Bronchial epithelial cell (primary cell): ENCODE results near the gene AFDN. TPM values are rescaled to one million over a fixed set of nuclear protein-coding genes. Genes with fewer than 3 reads are reported as not detected.

Source experiments
- DNase-seq: peaks from one replicate; pipeline ENCODE4 v3.0.0-alpha.2; 2010; ENCODE audit warnings: low read depth
- FAIRE-seq: peaks from 2 replicates; lab custom pipeline; 2011; peaks lifted over from hg19 to GRCh38; lab: Jason Lieb, UNC
- H3K27me3 ChIP-seq: 2 replicates; pipeline ENCODE4 v1.5.1; 2011; ENCODE audit warnings: low read length; ENCODE audit not compliant: control insufficient read depth, insufficient read depth
- H3K36me3 ChIP-seq: 2 replicates; pipeline ENCODE4 v1.5.1; 2011; ENCODE audit warnings: low read length; ENCODE audit not compliant: control insufficient read depth, insufficient read depth
- H3K4me3 ChIP-seq: 2 replicates; pipeline ENCODE4 v1.5.1; 2011; ENCODE audit warnings: mild to moderate bottlenecking, low read depth, low read length, control low read depth
- total RNA-seq: library from RNA; depleted of rRNA; stranded (reverse); fragments of >200 nt; gene quantifications from 2 replicates; pipeline ENCODE4 v1.2.1, GENCODE V29; 2014
- TF ChIP-seq, protein P1 (sequence below): IDR thresholded peaks from 2 replicates; pipeline ENCODE4 v1.5.1; 2011; ENCODE audit warnings: mild to moderate bottlenecking, moderate library complexity, low read length, control low read depth, inconsistent platforms; ENCODE audit not compliant: insufficient read depth, severe bottlenecking

AFDN gene
- total RNA-seq, 1 donor from 2014 or later: 146 TPM

DNA sequence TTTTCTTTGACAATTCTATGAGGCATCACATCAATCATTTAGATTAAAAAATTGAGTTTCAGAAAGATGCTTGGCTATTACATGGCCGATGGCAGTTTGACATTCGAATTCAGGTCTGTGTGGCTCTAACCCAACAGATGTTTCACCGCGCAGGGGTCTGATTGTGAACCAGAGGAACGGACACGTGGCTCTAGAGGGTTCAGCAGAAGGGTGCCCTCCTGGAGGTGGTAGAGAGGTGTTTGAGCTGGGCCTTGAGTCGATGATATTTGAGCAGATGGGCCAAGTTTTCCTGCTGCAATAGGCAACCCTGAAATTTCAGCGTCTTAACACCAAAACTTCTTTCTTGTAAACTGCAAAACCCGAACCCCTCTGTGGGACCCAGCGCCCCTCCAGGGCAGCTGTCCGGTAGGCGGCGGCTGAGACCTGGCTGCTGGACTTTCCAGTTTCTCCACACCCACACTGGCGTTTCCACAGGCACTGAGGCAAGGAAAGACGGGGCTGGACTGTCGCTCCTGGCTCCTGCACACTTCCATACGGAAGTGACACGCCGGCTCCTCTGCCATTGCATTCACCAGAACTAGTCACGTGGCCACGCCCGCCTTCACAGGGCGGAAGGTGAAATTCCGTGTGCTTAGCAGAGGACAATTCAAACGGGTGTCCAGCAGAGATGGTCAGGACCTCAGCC, 11.3 kb upstream of the AFDN start:
- no peak for DNase-seq
- TF ChIP-seq, protein P1, sequence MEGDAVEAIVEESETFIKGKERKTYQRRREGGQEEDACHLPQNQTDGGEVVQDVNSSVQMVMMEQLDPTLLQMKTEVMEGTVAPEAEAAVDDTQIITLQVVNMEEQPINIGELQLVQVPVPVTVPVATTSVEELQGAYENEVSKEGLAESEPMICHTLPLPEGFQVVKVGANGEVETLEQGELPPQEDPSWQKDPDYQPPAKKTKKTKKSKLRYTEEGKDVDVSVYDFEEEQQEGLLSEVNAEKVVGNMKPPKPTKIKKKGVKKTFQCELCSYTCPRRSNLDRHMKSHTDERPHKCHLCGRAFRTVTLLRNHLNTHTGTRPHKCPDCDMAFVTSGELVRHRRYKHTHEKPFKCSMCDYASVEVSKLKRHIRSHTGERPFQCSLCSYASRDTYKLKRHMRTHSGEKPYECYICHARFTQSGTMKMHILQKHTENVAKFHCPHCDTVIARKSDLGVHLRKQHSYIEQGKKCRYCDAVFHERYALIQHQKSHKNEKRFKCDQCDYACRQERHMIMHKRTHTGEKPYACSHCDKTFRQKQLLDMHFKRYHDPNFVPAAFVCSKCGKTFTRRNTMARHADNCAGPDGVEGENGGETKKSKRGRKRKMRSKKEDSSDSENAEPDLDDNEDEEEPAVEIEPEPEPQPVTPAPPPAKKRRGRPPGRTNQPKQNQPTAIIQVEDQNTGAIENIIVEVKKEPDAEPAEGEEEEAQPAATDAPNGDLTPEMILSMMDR: no peak
- Histone ChIP-seq H3K4me3 (peak overlapping the region; percentile 24), H3K36me3 (no peaks in the 10 kb centered on the region), H3K27me3 (no peaks in the 10 kb centered on the region)
- FAIRE-seq: no peak

DNA sequence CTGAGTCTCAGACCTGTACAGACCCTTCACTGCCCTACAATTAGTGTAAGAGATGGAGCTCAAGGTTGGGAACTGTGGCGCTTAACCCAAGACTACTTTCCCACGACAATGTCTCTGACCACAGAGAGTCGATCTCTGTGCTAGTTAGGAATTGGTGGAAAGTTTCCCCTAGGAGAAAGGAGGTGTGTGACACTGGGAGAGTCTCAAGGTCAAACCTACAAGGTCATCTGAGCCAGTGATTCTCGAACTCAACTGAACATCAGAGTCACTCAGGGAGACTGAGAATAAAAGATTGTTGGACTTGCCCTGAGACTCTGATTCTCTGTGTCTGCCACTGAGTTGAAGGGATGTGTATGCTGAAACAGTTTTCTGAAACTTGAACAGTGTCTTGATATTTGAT, 9.7 kb upstream of the AFDN start:
- TF ChIP-seq, protein P1: no peak
- Histone ChIP-seq H3K4me3 (no peak overlapping the region), H3K36me3 (no peaks in the 10 kb centered on the region), H3K27me3 (no peaks in the 10 kb centered on the region)
- DNase-seq (no peak), FAIRE-seq (peak; percentile 70)

DNA sequence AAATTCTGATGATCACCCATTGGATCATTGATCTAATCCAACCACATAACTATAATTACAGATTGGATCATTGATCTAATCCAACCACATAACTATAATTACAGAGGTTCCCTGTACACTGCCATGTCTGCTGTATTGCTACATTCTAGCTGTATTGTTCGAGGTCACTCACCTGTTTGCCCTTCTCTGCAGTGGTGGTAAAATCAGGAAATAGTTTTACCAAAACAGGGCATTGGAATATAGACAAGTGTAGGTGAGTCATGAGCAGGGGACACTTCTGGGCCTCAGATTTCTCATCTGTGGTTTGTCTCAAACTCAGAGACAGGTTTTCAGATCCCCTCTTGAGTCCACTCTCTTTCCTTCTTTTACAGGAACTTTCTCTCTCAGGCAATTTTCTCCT, 9.0 kb upstream of the AFDN start:
- H3K36me3 ChIP-seq: no peaks in the 10 kb centered on the region
- DNase-seq: no peak
- H3K27me3 ChIP-seq: no peaks in the 10 kb centered on the region
- no peak for FAIRE-seq
- TF ChIP-seq, protein P1: no peak
- H3K4me3 ChIP-seq: no peak overlapping the region

DNA sequence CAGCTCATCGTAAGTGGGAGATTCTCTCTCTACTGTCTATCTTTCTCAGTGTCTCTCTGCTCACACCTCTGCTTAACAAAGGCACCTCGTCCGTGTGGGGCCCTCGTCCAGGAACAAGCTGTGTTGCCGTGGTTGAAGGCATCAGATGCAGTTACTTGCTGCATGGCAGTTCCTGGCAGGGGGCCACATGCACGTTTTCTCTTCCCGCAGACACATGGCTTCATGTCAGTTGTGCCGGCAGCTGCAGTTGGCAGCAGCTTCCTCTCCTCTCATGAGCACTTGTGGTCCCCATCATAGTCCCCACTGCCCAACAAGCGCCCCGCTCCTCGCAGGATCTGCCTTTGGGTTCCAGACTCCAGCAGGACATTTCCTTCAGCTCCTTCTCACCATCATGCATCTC, 7.1 kb upstream of the AFDN start:
- FAIRE-seq (no peak), DNase-seq (no peak)
- no peaks in the 10 kb centered on the region for H3K36me3 ChIP-seq
- no peak overlapping the region for H3K4me3 ChIP-seq
- no peaks in the 10 kb centered on the region for H3K27me3 ChIP-seq
- TF ChIP-seq, protein P1: no peak

DNA sequence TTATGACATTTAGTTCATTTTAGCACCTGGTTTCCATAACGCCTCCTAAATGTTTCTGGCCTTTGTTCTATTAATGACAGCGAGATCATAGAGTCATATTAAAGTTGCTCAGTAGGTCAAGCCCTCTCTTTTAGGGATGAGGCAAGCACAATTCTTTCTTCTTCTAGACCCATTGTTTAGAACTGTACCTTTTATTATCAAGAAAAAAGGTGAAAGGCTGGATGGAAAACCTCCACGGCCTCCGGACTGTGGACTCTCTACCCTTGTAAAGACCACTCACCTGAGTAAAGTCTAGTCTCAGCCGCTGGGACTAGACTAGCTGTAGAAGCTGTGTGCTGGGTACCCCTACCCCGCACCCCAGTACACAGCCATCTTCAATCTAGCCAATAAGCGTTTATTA, 6.0 kb upstream of the AFDN start:
- TF ChIP-seq, protein P1: no peak
- no peaks in the 10 kb centered on the region for H3K27me3 ChIP-seq
- H3K4me3 ChIP-seq: no peak overlapping the region
- DNase-seq (no peak), FAIRE-seq (no peak)
- H3K36me3 ChIP-seq: no peaks in the 10 kb centered on the region

DNA sequence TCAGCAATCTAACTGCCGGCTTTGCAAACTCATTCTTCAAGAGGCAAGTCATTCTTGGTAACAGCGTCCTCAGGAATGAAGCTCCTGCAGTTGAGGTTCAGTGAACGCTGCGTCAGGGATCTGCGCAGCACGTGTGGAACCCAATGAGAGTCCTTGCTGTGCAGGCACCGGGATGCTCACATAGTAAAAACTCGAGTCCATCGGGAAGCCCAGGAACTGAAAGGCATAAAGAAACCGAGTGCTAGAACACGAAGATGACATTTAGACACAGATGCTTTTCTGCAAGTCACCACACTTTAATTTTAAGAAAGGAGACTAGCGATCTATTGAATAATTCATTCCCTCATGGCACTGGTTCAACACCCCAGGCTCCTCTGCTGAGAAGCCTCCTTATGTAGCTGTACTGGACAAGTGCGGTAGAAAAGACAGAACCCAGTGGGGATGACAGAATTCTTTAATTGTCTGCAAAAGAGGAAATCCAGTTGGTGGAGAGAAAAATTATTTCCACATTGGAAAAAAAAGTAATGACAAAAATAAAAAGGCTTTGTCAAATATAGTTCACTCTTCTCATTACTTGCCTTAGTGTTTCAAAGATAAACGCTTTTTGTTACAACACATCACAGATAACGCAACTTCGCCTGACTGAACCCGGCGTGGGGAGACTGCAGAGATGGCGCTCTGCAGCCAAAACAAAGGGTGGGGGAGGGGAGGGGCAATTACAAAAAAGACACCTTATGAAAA, 1.9 kb upstream of the AFDN start:
- no peak for FAIRE-seq

More for the DNA sequence above, 1.9 kb upstream of the AFDN start:
- no peaks in the 10 kb centered on the region for H3K27me3 ChIP-seq
- H3K36me3 ChIP-seq: no peaks in the 10 kb centered on the region
- no peak overlapping the region for H3K4me3 ChIP-seq
- DNase-seq: no peak
- TF ChIP-seq, protein P1: no peak
